ENCODE measurements around the gene TMEM259. TPM values are rescaled to one million over a fixed set of nuclear protein-coding genes. Genes with fewer than 3 reads are reported as not detected.

TMEM259 gene
- total and polyA plus RNA-seq, 2 donors (not counting 3 experiments of a cell fraction or from before 2014, with no cell fraction given): 142 to 297 TPM

GRCh38 chr19:1062387-1063029 is 41.6 kb upstream of the TMEM259 start:
- ChIA-PET POLR2A (no interaction called here), CTCF (no interaction called here)
- DNase-seq (ENCODE audit: low read depth, low spot score) (no peak), FAIRE-seq (no peak)
- H3K79me2 ChIP-seq (ENCODE audit: control insufficient read depth, insufficient read depth, low read length): no peaks in the 10 kb centered on the region
- no peak overlapping the region for H3K27ac ChIP-seq (ENCODE audit: insufficient read depth, low read depth, low read length)
- dilution Hi-C loops (cut with MboI; ENCODE audit: extremely low pct_ligation_motif_present, low sequenced_read_pairs): no loop called here
- intact Hi-C loops (cut with micrococcal nuclease): no loop called here
- no peaks in the 10 kb centered on the region for H3K36me3 ChIP-seq (ENCODE audit: control insufficient read depth in 2 of 2, extremely low read depth in 1 of 2, insufficient read depth in 2 of 2, low read length in 2 of 2)
- TF ChIP-seq FOS (IDR thresholded peaks at IDR 0.05; ENCODE audit: borderline replicate concordance, insufficient read depth, low read length) (no peak), EZH2 (IDR thresholded peaks at IDR 0.05; ENCODE audit: borderline replicate concordance, low read depth, low read length, severe bottlenecking) (no peak), GATA2 (IDR thresholded peaks at IDR 0.05; ENCODE audit: insufficient read depth, insufficient read length, low read depth, low read length) (no peak), MAX (IDR thresholded peaks at IDR 0.05; ENCODE audit: insufficient read depth, insufficient read length) (no peak), CTCF (IDR thresholded peaks at IDR 0.05; ENCODE audit: extremely low read depth in 1 of 2, insufficient read depth in 1 of 2, low read depth in 1 of 2, low read length in 2 of 2) (no peak), JUN (IDR thresholded peaks at IDR 0.05; ENCODE audit: borderline replicate concordance, insufficient read depth, insufficient read length, low read depth) (no peak), MYC (IDR thresholded peaks at IDR 0.05; ENCODE audit: low read depth, low read length) (no peak), POLR2A (IDR thresholded peaks at IDR 0.05; ENCODE audit: low read depth, low read length) (no peak), POLR2AphosphoS5 (IDR thresholded peaks at IDR 0.05; ENCODE audit: insufficient read depth, low read depth, low read length) (no peak)
- H3K4me2 ChIP-seq (ENCODE audit: insufficient read depth, low read length): no peak overlapping the region
- H4K20me1 ChIP-seq (replicated peaks; ENCODE audit: control insufficient read depth, extremely low read depth, insufficient read depth, low read length): no peaks in the 10 kb centered on the region
- H3K27me3 ChIP-seq (ENCODE audit: control insufficient read depth in 2 of 2, insufficient read depth in 2 of 2, low read length in 2 of 2): no peaks in the 10 kb centered on the region
- no peaks in the 10 kb centered on the region for H3K9me3 ChIP-seq (replicated peaks; ENCODE audit: control insufficient read depth, insufficient read depth, low read length)
- no peaks in the 10 kb centered on the region for H3K9me1 ChIP-seq (replicated peaks; ENCODE audit: control insufficient read depth, extremely low read depth, insufficient read depth, low read length)
- no peak overlapping the region for H3K9ac ChIP-seq (replicated peaks; ENCODE audit: extremely low read depth, insufficient read depth, low read length)
- BruUV-seq (replicated peaks): no TSS peak
- no peak overlapping the region for H2AFZ ChIP-seq (ENCODE audit: low read depth, low read length)
- H3K4me3 ChIP-seq (replicated peaks in 1 of 3; ENCODE audit: insufficient read depth in 1 of 3, low read depth in 1 of 3, low read length in 3 of 3): no peak overlapping the region
- peaks cover 18% of the 10 kb centered on the region for H3K4me1 ChIP-seq (ENCODE audit: control insufficient read depth, extremely low read depth, insufficient read depth, low read length)
